Tibial nerve (tissue), 3 donors: ENCODE measurements around the gene BTNL3.

ENCODE experiments used
- CTCF ChIP-seq, 5 experiments: fragments of 200-600 bp in 3 of 5; fragments of 450-650 bp in 2 of 5; sonication (generic) in 3 of 5; IDR thresholded peaks; one replicate each; pipeline ENCODE4 v1.5.1; 2016 to 2019; ENCODE audit warnings: antibody characterized with exemption in 5 of 5, mild to moderate bottlenecking in 3 of 5, moderate library complexity in 2 of 5
- POLR2A ChIP-seq, 2 donors: fragments of 450-650 bp; IDR thresholded peaks; one replicate each; pipeline ENCODE4 v1.6.1; 2017; ENCODE audit warnings: antibody characterized with exemption in 2 of 2, mild to moderate bottlenecking in 2 of 2, moderate library complexity in 2 of 2

GRCh38 chr5:180990086-180990881, 1.6 kb downstream of the BTNL3 start:
- TF ChIP-seq CTCF (IDR thresholded peaks at IDR 0.05) (no peak), POLR2A (IDR thresholded peaks at IDR 0.05) (no peak)
